ENCODE results near the gene DOCK11. TPM values are rescaled to one million over a fixed set of nuclear protein-coding genes. Genes with fewer than 3 reads are reported as not detected.

The DOCK11 gene
- total and polyA plus RNA-seq, 2 donors (not counting 3 experiments of a cell fraction or from before 2014, with no cell fraction given): 0.37 to 0.86 TPM

GRCh38 chrX:118507766-118508165, 12.2 kb downstream of the DOCK11 start:
- FAIRE-seq: no peak
- no peaks in the 10 kb centered on the region for H3K36me3 ChIP-seq (ENCODE audit: control insufficient read depth in 2 of 2, extremely low read depth in 1 of 2, insufficient read depth in 2 of 2, low read length in 2 of 2)

More at GRCh38 chrX:118507766-118508165, 12.2 kb downstream of the DOCK11 start:
- Histone ChIP-seq H3K4me3 (replicated peaks in 1 of 3; ENCODE audit: insufficient read depth in 1 of 3, low read depth in 1 of 3, low read length in 3 of 3) (no peak overlapping the region), H2AFZ (ENCODE audit: low read depth, low read length) (no peak overlapping the region), H3K4me2 (ENCODE audit: insufficient read depth, low read length) (no peak overlapping the region), H3K4me1 (ENCODE audit: control insufficient read depth, extremely low read depth, insufficient read depth, low read length) (no peaks in the 10 kb centered on the region), H3K27me3 (ENCODE audit: control insufficient read depth in 2 of 2, insufficient read depth in 2 of 2, low read length in 2 of 2) (no peaks in the 10 kb centered on the region), H3K9me1 (replicated peaks; ENCODE audit: control insufficient read depth, extremely low read depth, insufficient read depth, low read length) (no peaks in the 10 kb centered on the region), H3K79me2 (ENCODE audit: control insufficient read depth, insufficient read depth, low read length) (no peaks in the 10 kb centered on the region), H3K9ac (replicated peaks; ENCODE audit: extremely low read depth, insufficient read depth, low read length) (no peak overlapping the region), H3K27ac (ENCODE audit: insufficient read depth, low read depth, low read length) (no peak overlapping the region), H3K9me3 (replicated peaks; ENCODE audit: control insufficient read depth, insufficient read depth, low read length) (no peaks in the 10 kb centered on the region), H4K20me1 (replicated peaks; ENCODE audit: control insufficient read depth, extremely low read depth, insufficient read depth, low read length) (no peaks in the 10 kb centered on the region)
- no TSS peak for BruUV-seq (replicated peaks)
- POLR2A ChIA-PET: no interaction called here
- TF ChIP-seq MYC (IDR thresholded peaks at IDR 0.05; ENCODE audit: low read depth, low read length): no peak
- TF ChIP-seq CTCF (IDR thresholded peaks at IDR 0.05; ENCODE audit: extremely low read depth in 1 of 2, insufficient read depth in 1 of 2, low read depth in 1 of 2, low read length in 2 of 2): no peak
- TF ChIP-seq EZH2 (IDR thresholded peaks at IDR 0.05; ENCODE audit: borderline replicate concordance, low read depth, low read length, severe bottlenecking): no peak
- TF ChIP-seq FOS (IDR thresholded peaks at IDR 0.05; ENCODE audit: borderline replicate concordance, insufficient read depth, low read length): no peak
- no peak for TF ChIP-seq POLR2AphosphoS5 (IDR thresholded peaks at IDR 0.05; ENCODE audit: insufficient read depth, low read depth, low read length)
- TF ChIP-seq POLR2A (IDR thresholded peaks at IDR 0.05; ENCODE audit: low read depth, low read length): no peak
- TF ChIP-seq GATA2 (IDR thresholded peaks at IDR 0.05; ENCODE audit: insufficient read depth, insufficient read length, low read depth, low read length): no peak
- no peak for TF ChIP-seq MAX (IDR thresholded peaks at IDR 0.05; ENCODE audit: insufficient read depth, insufficient read length)
- no peak for TF ChIP-seq JUN (IDR thresholded peaks at IDR 0.05; ENCODE audit: borderline replicate concordance, insufficient read depth, insufficient read length, low read depth)
- dilution Hi-C loops (cut with MboI; ENCODE audit: extremely low pct_ligation_motif_present, low sequenced_read_pairs): no loop called here
- DNase-seq (ENCODE audit: low read depth, low spot score): no peak
- CTCF ChIA-PET: no interaction called here
- intact Hi-C loops (cut with micrococcal nuclease): no loop called here
